A549 (cell line): ENCODE results near the gene FGF3. TPM values are rescaled to one million over a fixed set of nuclear protein-coding genes. Genes with fewer than 3 reads are reported as not detected.

Experiments used
- ATAC-seq, 2 experiments: fragments of 200-7000 bp in 1 of 2; fragments of >200 bp in 1 of 2; cut with Nextera tagmentation in 1 of 2; cut with Tn5 transposase in 1 of 2; 3 replicates each; pipeline versions ENCODE4 v1.8.0 to v1.9.1; 2018 to 2020; ENCODE audit warnings: mild to moderate bottlenecking in 1 of 2, moderate library complexity in 1 of 2
- CTCF ChIA-PET: fragments of 300-600 bp; sonication (Branson Sonifier 250); formaldehyde crosslinking; extraction: SDS; loops from one replicate; lab custom pipeline; 2021; ENCODE audit warnings: antibody characterized with exemption, inconsistent platforms; lab: Yijun Ruan, JAX
- POLR2A ChIA-PET: fragments of 350-600 bp; formaldehyde crosslinking; extraction: SDS; loops from one replicate; lab custom pipeline; 2021; ENCODE audit warnings: antibody characterized with exemption, inconsistent platforms; lab: Yijun Ruan, JAX
- DNase-seq, 2 experiments: peaks; one replicate each; pipeline versions ENCODE4 v3.0.0 to v3.0.0-alpha.2; 2011 to 2016; ENCODE audit warnings: low read depth in 1 of 2, low spot score in 1 of 2
- FAIRE-seq: peaks from 2 replicates; lab custom pipeline; 2011; peaks lifted over from hg19 to GRCh38; lab: Jason Lieb, UNC
- H3K27ac ChIP-seq, 2 experiments: fragments of >200 bp; sonication (Bioruptor Twin); formaldehyde crosslinking; 3 replicates each; pipeline ENCODE4 v1.5.1; 2016 to 2017
- H3K4me1 ChIP-seq: fragments of >200 bp; sonication (Bioruptor Twin); formaldehyde crosslinking; 3 replicates; pipeline ENCODE4 v1.6.1; 2016
- H3K4me2 ChIP-seq: fragments of >200 bp; sonication (Bioruptor Twin); formaldehyde crosslinking; 3 replicates; pipeline ENCODE4 v1.6.1; 2016
- H3K4me3 ChIP-seq: fragments of >200 bp; sonication (Bioruptor Twin); formaldehyde crosslinking; 3 replicates; pipeline ENCODE4 v1.5.1; 2016
- H3K9me3 ChIP-seq: fragments of >200 bp; sonication (Bioruptor Twin); formaldehyde crosslinking; 3 replicates; pipeline ENCODE4 v1.6.1; 2016
- CBX8 ChIP-seq: fragments of 200-600 bp; sonication (generic); IDR thresholded peaks from 2 replicates; pipeline ENCODE4 v1.6.1; 2016
- EHF ChIP-seq: fragments of 250-450 bp; sonication (Bioruptor Pico); IDR thresholded peaks from 2 replicates; pipeline ENCODE4 v1.5.0; 2020; ENCODE audit warnings: mild to moderate bottlenecking
- FOSB ChIP-seq: fragments of 250-450 bp; sonication (Bioruptor Pico); IDR thresholded peaks from 2 replicates; pipeline ENCODE4 v1.5.0; 2020; ENCODE audit warnings: mild to moderate bottlenecking, moderate library complexity
- FOSL2 ChIP-seq, 2 experiments: fragments of 450-650 bp in 1 of 2; fragments of >200 bp in 1 of 2; sonication (Bioruptor Twin) in 1 of 2; formaldehyde crosslinking; IDR thresholded peaks; 2 replicates each; pipeline versions ENCODE4 v1.5.0 to v1.6.1; 2016 to 2020; ENCODE audit warnings: mild to moderate bottlenecking in 1 of 2, moderate library complexity in 1 of 2
- GATA3 ChIP-seq: IDR thresholded peaks from 2 replicates; pipeline ENCODE4 v1.6.1; 2012; ENCODE audit warnings: borderline replicate concordance
- HDAC2 ChIP-seq: fragments of 200-600 bp; sonication (generic); IDR thresholded peaks from 2 replicates; pipeline ENCODE4 v1.6.1; 2016
- HEYL ChIP-seq: fragments of 250-450 bp; sonication (Bioruptor Pico); IDR thresholded peaks from 2 replicates; pipeline ENCODE4 v1.8.0; 2021; ENCODE audit warnings: mild to moderate bottlenecking, moderate library complexity
- KDM1A ChIP-seq: fragments of 200-600 bp; sonication (generic); IDR thresholded peaks from 2 replicates; pipeline ENCODE4 v1.6.1; 2016; ENCODE audit warnings: low read depth, mild to moderate bottlenecking
- KDM5A ChIP-seq: fragments of 200-600 bp; sonication (generic); IDR thresholded peaks from 2 replicates; pipeline ENCODE4 v1.6.1; 2016; ENCODE audit warnings: antibody characterized with exemption, mild to moderate bottlenecking
- MAFK ChIP-seq: fragments of 450-650 bp; IDR thresholded peaks from 2 replicates; pipeline ENCODE4 v1.6.1; 2014; ENCODE audit not compliant: partially characterized antibody
- MAZ ChIP-seq: fragments of 150-350 bp; IDR thresholded peaks from 2 replicates; pipeline ENCODE4 v1.6.1; 2014; ENCODE audit warnings: antibody characterized with exemption, low read depth, low read length, borderline replicate concordance
- NFE2L2 ChIP-seq: fragments of 150-350 bp; conservative IDR thresholded peaks from 2 replicates; pipeline ENCODE4 v1.6.1; 2014; ENCODE audit warnings: low read length
- NR3C1 ChIP-seq: fragments of >200 bp; sonication (Bioruptor Twin); formaldehyde crosslinking; IDR thresholded peaks from 3 replicates; pipeline ENCODE4 v1.6.1; 2017
- RAD21 ChIP-seq, 2 experiments: fragments of >200 bp in 1 of 2; sonication (Bioruptor Twin) in 1 of 2; formaldehyde crosslinking in 1 of 2; IDR thresholded peaks in 1 of 2; conservative IDR thresholded peaks in 1 of 2; 2 replicates in 1 of 2; 3 replicates in 1 of 2; pipeline ENCODE4 v1.6.1; 2012 to 2018; ENCODE audit warnings: inconsistent platforms in 1 of 2
- SMC3 ChIP-seq: fragments of >200 bp; sonication (Bioruptor Twin); formaldehyde crosslinking; IDR thresholded peaks from 3 replicates; pipeline ENCODE4 v1.6.1; 2018; ENCODE audit warnings: inconsistent platforms
- SREBF2 ChIP-seq: fragments of 450-650 bp; IDR thresholded peaks from 2 replicates; pipeline ENCODE4 v1.6.1; 2014; ENCODE audit warnings: mild to moderate bottlenecking, moderate library complexity
- TP53 ChIP-seq: fragments of 250-450 bp; sonication (Bioruptor Pico); IDR thresholded peaks from 2 replicates; pipeline ENCODE4 v1.5.0; 2021; ENCODE audit warnings: mild to moderate bottlenecking, moderate library complexity
- ZFP36 ChIP-seq: fragments of 450-650 bp; IDR thresholded peaks from 2 replicates; pipeline ENCODE4 v1.6.1; 2014; ENCODE audit warnings: borderline replicate concordance; ENCODE audit not compliant: partially characterized antibody
- WGBS: methylation state at CpG from one replicate; pipeline ENCODE4 v1.1.6; 2017; ENCODE audit errors: missing lambda C conversion rate; 5-methylcytosine and 5-hydroxymethylcytosine counted together
- polyA plus RNA-seq, 4 experiments: library from polyadenylated mRNA; depleted of rRNA in 3 of 4; stranded (reverse); fragments of >200 nt; fragmentation: RNase III in 1 of 4; extraction: RNeasy Plus Mini Kit Qiagen cat#74134 plus additional on column Dnase treatment in 1 of 4; gene quantifications; 2 replicates in 3 of 4; 3 replicates in 1 of 4; pipeline ENCODE4 v1.2.3, GENCODE V29; 2011 to 2017
- TF ChIP-seq, protein P1 (sequence below): fragments of 250-450 bp; sonication (Bioruptor Pico); IDR thresholded peaks from 2 replicates; pipeline ENCODE4 v1.5.0; 2021; ENCODE audit warnings: mild to moderate bottlenecking, moderate library complexity, borderline replicate concordance
- TF ChIP-seq, protein P2 (sequence below): fragments of 450-650 bp; IDR thresholded peaks from 2 replicates; pipeline ENCODE4 v1.6.1; 2014; ENCODE audit warnings: antibody characterized with exemption
- TF ChIP-seq, protein P3 (sequence below): IDR thresholded peaks from 2 replicates; pipeline ENCODE4 v1.6.1; 2012
- TF ChIP-seq, protein P4 (sequence below): IDR thresholded peaks from 2 replicates; pipeline ENCODE4 v1.6.1; 2012; ENCODE audit warnings: low read depth, borderline replicate concordance
- TF ChIP-seq, protein P5 (sequence below): fragments of >200 bp; sonication (Bioruptor Twin); formaldehyde crosslinking; IDR thresholded peaks from 3 replicates; pipeline ENCODE4 v1.6.1; 2016
- TF ChIP-seq, protein P6 (sequence below): fragments of >200 bp; sonication (Bioruptor Twin); formaldehyde crosslinking; IDR thresholded peaks from 2 replicates; pipeline ENCODE4 v1.6.1; 2016

The FGF3 gene
- polyA plus RNA-seq, 2 of the 4 experiments (the other 2 are of a cell fraction), result not detected

DNA sequence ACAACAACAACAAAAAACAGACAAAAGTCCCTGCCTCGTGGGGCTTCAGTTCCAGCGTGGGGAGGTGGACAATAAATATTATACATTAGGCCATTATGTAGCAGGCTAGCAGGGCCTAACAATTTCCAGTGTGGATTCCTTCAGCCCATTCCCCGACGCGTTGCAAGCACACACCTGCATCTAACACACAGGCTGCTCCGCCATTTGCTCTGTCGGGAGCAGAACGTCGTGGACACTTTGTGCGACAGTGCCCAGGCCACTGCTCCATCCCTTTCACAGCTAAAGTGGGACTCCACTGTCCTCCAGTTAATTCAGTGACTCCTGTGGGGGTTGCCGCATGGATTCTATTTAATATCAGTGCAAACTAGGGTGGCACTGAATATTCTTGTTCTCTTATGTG lies 10.9 kb upstream of the FGF3 start:
- Histone ChIP-seq H3K4me2 (no peak overlapping the region), H3K27ac (no peak overlapping the region), H3K9me3 (no peaks in the 10 kb centered on the region), H3K4me3 (no peak overlapping the region), H3K4me1 (peaks cover 5% of the 10 kb centered on the region; the same call in 2 of the 3 replicates)
- ATAC-seq (no peak), FAIRE-seq (no peak), DNase-seq (no peak)
- 79% methylated on average over 11 of the region's 11 CpGs for WGBS
- ChIA-PET POLR2A (no interaction called here), CTCF (no interaction called here)
- TF ChIP-seq EHF (CRISPR knock-in tag) (no peak), KDM5A (no peak), RAD21 (conservative IDR thresholded peaks at IDR 0.05 in 1 of 2, IDR thresholded peaks at IDR 0.05 in 1 of 2) (no peak), GATA3 (no peak), KDM1A (no peak), TP53 (CRISPR knock-in tag) (no peak), NFE2L2 (no peak), ZFP36 (no peak), SMC3 (no peak), FOSB (CRISPR knock-in tag) (no peak)
- TF ChIP-seq, protein P1, sequence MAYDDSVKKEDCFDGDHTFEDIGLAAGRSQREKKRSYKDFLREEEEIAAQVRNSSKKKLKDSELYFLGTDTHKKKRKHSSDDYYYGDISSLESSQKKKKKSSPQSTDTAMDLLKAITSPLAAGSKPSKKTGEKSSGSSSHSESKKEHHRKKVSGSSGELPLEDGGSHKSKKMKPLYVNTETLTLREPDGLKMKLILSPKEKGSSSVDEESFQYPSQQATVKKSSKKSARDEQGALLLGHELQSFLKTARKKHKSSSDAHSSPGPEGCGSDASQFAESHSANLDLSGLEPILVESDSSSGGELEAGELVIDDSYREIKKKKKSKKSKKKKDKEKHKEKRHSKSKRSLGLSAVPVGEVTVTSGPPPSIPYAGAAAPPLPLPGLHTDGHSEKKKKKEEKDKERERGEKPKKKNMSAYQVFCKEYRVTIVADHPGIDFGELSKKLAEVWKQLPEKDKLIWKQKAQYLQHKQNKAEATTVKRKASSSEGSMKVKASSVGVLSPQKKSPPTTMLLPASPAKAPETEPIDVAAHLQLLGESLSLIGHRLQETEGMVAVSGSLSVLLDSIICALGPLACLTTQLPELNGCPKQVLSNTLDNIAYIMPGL (CRISPR knock-in tag), result no peak
- TF ChIP-seq, protein P2, sequence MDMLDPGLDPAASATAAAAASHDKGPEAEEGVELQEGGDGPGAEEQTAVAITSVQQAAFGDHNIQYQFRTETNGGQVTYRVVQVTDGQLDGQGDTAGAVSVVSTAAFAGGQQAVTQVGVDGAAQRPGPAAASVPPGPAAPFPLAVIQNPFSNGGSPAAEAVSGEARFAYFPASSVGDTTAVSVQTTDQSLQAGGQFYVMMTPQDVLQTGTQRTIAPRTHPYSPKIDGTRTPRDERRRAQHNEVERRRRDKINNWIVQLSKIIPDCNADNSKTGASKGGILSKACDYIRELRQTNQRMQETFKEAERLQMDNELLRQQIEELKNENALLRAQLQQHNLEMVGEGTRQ, result no peak
- TF ChIP-seq, protein P3, sequence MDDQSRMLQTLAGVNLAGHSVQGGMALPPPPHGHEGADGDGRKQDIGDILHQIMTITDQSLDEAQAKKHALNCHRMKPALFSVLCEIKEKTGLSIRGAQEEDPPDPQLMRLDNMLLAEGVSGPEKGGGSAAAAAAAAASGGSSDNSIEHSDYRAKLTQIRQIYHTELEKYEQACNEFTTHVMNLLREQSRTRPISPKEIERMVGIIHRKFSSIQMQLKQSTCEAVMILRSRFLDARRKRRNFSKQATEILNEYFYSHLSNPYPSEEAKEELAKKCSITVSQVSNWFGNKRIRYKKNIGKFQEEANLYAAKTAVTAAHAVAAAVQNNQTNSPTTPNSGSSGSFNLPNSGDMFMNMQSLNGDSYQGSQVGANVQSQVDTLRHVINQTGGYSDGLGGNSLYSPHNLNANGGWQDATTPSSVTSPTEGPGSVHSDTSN, result no peak

DNA sequence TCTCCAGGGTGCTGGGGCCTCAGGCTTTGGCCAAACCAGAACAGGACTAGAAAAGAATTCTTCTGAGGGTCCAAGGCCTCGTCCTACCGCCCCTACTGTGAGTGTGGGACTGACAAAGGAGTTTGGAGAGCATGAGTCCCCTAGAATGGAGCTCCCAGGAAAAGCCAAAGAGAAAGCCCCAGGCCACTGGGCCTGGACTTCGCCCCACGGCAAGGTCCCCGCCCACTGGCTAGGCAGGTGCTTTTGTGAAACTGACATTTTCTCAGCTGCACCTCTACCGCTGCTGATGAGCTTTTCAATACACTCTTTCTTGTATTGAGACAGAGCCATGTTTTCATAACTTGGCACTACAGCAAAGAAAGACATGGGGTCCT lies 9.7 kb upstream of the FGF3 start:
- no peak for DNase-seq
- H3K27ac ChIP-seq, result no peak overlapping the region
- TF ChIP-seq HDAC2 (no peak), FOSL2 (IDR thresholded peaks at IDR 0.05) (no peak), FOSL2 (CRISPR knock-in tag; IDR thresholded peaks at IDR 0.05) (no peak), NR3C1 (no peak), MAFK (no peak), HEYL (CRISPR knock-in tag) (no peak), SREBF2 (no peak), MAZ (no peak), CBX8 (no peak)
- TF ChIP-seq, protein P1 (CRISPR knock-in tag), result no peak
- TF ChIP-seq, protein P4, sequence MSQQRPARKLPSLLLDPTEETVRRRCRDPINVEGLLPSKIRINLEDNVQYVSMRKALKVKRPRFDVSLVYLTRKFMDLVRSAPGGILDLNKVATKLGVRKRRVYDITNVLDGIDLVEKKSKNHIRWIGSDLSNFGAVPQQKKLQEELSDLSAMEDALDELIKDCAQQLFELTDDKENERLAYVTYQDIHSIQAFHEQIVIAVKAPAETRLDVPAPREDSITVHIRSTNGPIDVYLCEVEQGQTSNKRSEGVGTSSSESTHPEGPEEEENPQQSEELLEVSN, result no peak
- TF ChIP-seq, protein P5, sequence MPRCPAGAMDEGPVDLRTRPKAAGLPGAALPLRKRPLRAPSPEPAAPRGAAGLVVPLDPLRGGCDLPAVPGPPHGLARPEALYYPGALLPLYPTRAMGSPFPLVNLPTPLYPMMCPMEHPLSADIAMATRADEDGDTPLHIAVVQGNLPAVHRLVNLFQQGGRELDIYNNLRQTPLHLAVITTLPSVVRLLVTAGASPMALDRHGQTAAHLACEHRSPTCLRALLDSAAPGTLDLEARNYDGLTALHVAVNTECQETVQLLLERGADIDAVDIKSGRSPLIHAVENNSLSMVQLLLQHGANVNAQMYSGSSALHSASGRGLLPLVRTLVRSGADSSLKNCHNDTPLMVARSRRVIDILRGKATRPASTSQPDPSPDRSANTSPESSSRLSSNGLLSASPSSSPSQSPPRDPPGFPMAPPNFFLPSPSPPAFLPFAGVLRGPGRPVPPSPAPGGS, result no peak
- TF ChIP-seq, protein P6, sequence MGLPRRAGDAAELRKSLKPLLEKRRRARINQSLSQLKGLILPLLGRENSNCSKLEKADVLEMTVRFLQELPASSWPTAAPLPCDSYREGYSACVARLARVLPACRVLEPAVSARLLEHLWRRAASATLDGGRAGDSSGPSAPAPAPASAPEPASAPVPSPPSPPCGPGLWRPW, result no peak
- no peak for ATAC-seq
- no peak overlapping the region for H3K4me2 ChIP-seq
- FAIRE-seq, result no peak
- CTCF ChIA-PET, result interaction anchor here (0.6 kb wide), 1 partner anchor 115 kb away, joined by 3 read pairs; no protein-coding TSS in a partner anchor
- WGBS, result 85% methylated on average over 6 of the region's 6 CpGs
- H3K4me1 ChIP-seq, result peaks cover 9% of the 10 kb centered on the region; the same call in 2 of the 3 replicates
- POLR2A ChIA-PET, result no interaction called here
- no peaks in the 10 kb centered on the region for H3K9me3 ChIP-seq
- no peak overlapping the region for H3K4me3 ChIP-seq
